Neutrophil (primary cell): ENCODE results near the gene DPYD.

Source experiments
- H3K27ac ChIP-seq: fragments of 200-600 bp; sonication (generic); 2 replicates; pipeline ENCODE4 v1.5.1; 2016; ENCODE audit warnings: mild to moderate bottlenecking, moderate library complexity
- H3K27me3 ChIP-seq: fragments of 200-600 bp; sonication (generic); 2 replicates; pipeline ENCODE4 v1.6.0; 2016; ENCODE audit warnings: mild to moderate bottlenecking
- H3K36me3 ChIP-seq: fragments of 200-600 bp; sonication (generic); 2 replicates; pipeline ENCODE4 v1.5.1; 2017
- H3K4me1 ChIP-seq, 2 experiments: fragments of 200-600 bp in 1 of 2; sonication (generic) in 1 of 2; 1 replicate in 1 of 2; 2 replicates in 1 of 2; pipeline versions ENCODE4 v1.5.1 to v1.6.1; 2013 to 2016; ENCODE audit warnings: low read depth in 1 of 2, low read length in 1 of 2, mild to moderate bottlenecking in 1 of 2, moderate library complexity in 1 of 2; ENCODE audit not compliant: control insufficient read depth in 1 of 2, insufficient read depth in 1 of 2
- H3K4me3 ChIP-seq, 2 experiments: fragments of 200-600 bp in 1 of 2; sonication (generic) in 1 of 2; 1 replicate in 1 of 2; 2 replicates in 1 of 2; pipeline ENCODE4 v1.5.1; 2013 to 2016; ENCODE audit warnings: low read depth in 1 of 2, low read length in 1 of 2, mild to moderate bottlenecking in 1 of 2, moderate library complexity in 1 of 2
- H3K9me3 ChIP-seq: fragments of 200-600 bp; sonication (generic); 2 replicates; pipeline ENCODE4 v1.5.1; 2016
- TF ChIP-seq, protein P1 (sequence below): fragments of 200-600 bp; sonication (generic); IDR thresholded peaks from 2 replicates; pipeline ENCODE4 v1.5.1; 2016; ENCODE audit warnings: antibody characterized with exemption

Gene DPYD

DNA sequence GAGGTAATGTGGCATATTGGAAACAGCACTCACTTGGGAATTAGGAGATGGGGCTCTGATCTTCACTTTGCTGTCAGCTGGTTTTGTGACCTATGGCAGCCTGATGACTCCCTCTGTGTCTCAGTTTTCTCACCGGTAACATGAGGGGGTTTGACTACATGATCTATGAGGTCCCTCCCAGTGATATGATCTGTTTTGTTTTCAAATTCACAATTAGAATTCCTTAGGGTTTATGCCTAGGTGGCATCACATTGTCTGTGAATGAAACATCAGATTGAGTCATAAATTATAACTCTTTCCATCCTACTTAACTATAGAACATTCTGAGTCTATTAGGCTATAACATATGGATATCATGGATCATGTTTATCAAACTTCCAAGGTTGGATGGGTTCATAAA lies 812.7 kb downstream of the DPYD start:
- TF ChIP-seq, protein P1, sequence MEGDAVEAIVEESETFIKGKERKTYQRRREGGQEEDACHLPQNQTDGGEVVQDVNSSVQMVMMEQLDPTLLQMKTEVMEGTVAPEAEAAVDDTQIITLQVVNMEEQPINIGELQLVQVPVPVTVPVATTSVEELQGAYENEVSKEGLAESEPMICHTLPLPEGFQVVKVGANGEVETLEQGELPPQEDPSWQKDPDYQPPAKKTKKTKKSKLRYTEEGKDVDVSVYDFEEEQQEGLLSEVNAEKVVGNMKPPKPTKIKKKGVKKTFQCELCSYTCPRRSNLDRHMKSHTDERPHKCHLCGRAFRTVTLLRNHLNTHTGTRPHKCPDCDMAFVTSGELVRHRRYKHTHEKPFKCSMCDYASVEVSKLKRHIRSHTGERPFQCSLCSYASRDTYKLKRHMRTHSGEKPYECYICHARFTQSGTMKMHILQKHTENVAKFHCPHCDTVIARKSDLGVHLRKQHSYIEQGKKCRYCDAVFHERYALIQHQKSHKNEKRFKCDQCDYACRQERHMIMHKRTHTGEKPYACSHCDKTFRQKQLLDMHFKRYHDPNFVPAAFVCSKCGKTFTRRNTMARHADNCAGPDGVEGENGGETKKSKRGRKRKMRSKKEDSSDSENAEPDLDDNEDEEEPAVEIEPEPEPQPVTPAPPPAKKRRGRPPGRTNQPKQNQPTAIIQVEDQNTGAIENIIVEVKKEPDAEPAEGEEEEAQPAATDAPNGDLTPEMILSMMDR = no peak
- H3K4me1 ChIP-seq = no peaks in the 10 kb centered on the region
- H3K36me3 ChIP-seq = no peaks in the 10 kb centered on the region

DNA sequence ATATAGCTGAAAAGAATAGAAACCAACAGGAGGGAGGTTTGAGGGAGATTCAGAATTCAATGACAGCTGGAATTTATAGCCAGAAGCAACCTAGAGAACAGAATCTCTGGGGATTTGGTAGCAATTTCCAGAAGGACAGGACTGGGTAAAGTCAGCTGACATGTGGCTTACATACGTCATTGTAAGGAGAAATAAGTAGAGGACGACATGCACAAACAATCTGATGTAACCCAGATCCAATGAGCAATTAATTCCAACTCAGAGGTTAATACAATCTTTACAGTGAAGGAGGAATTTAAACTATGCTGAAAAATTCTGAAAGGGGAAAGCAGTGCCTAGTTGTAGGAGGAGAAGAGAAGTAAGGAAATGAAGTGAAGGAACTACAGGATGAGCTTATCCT lies 815.3 kb downstream of the DPYD start:
- H3K27ac ChIP-seq = no peak overlapping the region
- no peaks in the 10 kb centered on the region for H3K4me1 ChIP-seq
- H3K9me3 ChIP-seq = no peaks in the 10 kb centered on the region
- no peaks in the 10 kb centered on the region for H3K27me3 ChIP-seq
- H3K4me3 ChIP-seq = no peak overlapping the region
- no peaks in the 10 kb centered on the region for H3K36me3 ChIP-seq
- TF ChIP-seq, protein P1 = no peak

More for the DNA sequence above, 812.7 kb downstream of the DPYD start:
- Histone ChIP-seq H3K4me3 (no peak overlapping the region), H3K27ac (no peak overlapping the region), H3K27me3 (no peaks in the 10 kb centered on the region), H3K9me3 (no peaks in the 10 kb centered on the region)

DNA sequence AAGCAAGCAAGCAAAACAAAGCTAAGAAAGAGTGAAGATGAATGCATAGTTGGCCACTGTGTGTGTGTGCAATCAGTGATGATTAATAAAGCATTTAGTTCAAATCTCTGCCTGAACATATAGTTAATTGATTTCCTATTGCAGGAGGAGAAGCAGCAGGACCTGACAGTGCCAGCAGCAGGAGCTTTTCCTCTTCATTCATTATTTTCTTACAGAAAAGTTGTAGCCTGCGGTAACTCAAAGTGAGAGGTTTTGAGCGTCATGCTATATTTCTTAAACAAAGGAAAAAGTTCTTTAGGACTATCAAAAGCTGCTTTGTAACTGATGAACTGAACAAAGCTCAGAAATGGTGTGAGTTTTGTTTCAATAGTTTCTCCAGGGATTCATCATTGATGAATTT lies 819.3 kb downstream of the DPYD start:
- Histone ChIP-seq H3K4me1 (no peaks in the 10 kb centered on the region), H3K27ac (no peak overlapping the region), H3K4me3 (no peak overlapping the region), H3K9me3 (no peaks in the 10 kb centered on the region), H3K27me3 (no peaks in the 10 kb centered on the region), H3K36me3 (peaks cover 16% of the 10 kb centered on the region)
- TF ChIP-seq, protein P1 = no peak

DNA sequence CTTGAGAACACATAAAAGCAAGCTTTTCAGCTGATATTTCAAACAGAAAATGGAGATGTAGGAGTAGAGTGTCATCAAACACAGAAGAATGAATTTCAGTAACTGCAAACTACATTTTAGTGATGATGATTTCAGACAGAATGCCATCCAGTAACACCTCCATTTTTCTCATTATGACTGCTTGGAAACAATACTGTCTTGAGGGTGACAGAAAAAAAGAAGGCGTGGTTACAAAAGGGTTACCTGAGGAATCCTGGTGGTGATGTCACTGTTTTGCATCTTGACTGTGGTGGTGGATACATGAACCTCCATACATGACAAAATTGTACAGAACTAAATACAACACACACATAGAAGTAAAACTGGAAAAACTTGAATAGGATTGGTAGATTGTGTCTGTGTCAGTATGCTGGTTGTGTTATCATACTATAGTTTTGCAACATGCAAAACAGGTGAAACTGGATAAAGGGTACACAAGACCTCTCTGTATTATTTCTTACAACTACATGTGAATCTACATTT lies 823.4 kb downstream of the DPYD start:
- Histone ChIP-seq H3K27me3 (no peaks in the 10 kb centered on the region), H3K9me3 (no peaks in the 10 kb centered on the region), H3K4me3 (no peak overlapping the region), H3K4me1 (no peaks in the 10 kb centered on the region), H3K27ac (no peak overlapping the region), H3K36me3 (peaks cover 17% of the 10 kb centered on the region)
- TF ChIP-seq, protein P1 = no peak

DNA sequence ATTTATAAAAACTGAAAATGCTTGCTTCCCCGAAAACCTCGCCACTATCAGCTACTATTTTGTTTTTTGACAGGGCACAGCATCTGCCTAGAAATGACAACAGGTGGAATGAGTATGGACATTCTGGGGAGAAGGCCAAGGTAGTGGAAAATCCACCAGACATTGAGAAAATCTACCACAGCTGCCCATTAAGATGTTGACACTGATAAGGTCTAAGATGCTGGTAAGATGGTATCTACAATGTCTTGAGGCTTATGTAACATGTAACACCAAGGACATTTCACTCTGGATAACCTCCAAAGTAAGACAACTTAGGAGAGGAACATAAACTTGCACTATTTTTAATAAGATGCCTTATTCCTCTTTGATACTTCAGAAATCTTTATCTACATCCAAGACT lies 825.1 kb downstream of the DPYD start:
- Histone ChIP-seq H3K4me1 (no peaks in the 10 kb centered on the region), H3K27me3 (no peaks in the 10 kb centered on the region), H3K27ac (no peak overlapping the region), H3K36me3 (peaks cover 17% of the 10 kb centered on the region), H3K4me3 (no peak overlapping the region), H3K9me3 (no peaks in the 10 kb centered on the region)
- TF ChIP-seq, protein P1 = no peak
